GM12872 (cell line): Measurements from ENCODE around the gene TUBB1.

Experiments used
- TF ChIP-seq, protein P1 (sequence below): IDR thresholded peaks from 3 replicates; pipeline ENCODE4 v1.5.1; 2011; ENCODE audit warnings: low read depth, mild to moderate bottlenecking, low read length, moderate library complexity; ENCODE audit not compliant: insufficient read depth

TUBB1 gene

DNA sequence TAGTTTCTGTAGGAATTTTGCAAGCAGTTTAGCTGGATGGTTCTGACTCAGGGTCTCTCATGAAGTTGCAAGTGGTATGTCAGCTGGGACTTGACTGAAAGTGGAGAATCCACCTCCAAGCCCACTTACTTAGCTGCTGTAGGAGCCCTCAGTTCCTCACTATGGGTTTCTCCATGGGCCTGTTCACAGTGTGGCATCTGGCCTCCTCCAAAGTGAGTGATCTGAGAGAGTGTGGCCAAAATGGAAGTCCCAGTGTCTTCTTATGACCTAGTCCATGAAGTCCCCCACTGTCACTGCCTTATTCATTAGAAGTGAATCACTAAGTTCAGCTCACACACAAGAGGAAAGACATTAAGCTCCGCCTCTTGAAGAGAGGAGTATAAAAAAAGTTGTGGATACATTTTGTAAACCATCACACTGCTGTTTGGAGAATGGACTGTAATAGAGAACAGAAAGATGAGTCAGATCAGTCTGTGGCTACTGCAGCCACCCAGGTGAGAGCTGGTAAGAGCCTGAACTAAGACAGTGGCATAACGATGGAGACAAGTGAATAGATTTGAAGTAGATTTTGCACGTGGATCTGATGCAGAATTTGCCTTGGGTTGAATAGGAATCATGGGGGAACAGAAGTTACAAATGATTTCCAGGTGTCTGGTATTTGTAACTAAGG is 43.0 kb upstream of the TUBB1 start:
- TF ChIP-seq, protein P1, sequence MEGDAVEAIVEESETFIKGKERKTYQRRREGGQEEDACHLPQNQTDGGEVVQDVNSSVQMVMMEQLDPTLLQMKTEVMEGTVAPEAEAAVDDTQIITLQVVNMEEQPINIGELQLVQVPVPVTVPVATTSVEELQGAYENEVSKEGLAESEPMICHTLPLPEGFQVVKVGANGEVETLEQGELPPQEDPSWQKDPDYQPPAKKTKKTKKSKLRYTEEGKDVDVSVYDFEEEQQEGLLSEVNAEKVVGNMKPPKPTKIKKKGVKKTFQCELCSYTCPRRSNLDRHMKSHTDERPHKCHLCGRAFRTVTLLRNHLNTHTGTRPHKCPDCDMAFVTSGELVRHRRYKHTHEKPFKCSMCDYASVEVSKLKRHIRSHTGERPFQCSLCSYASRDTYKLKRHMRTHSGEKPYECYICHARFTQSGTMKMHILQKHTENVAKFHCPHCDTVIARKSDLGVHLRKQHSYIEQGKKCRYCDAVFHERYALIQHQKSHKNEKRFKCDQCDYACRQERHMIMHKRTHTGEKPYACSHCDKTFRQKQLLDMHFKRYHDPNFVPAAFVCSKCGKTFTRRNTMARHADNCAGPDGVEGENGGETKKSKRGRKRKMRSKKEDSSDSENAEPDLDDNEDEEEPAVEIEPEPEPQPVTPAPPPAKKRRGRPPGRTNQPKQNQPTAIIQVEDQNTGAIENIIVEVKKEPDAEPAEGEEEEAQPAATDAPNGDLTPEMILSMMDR, result no peak

DNA sequence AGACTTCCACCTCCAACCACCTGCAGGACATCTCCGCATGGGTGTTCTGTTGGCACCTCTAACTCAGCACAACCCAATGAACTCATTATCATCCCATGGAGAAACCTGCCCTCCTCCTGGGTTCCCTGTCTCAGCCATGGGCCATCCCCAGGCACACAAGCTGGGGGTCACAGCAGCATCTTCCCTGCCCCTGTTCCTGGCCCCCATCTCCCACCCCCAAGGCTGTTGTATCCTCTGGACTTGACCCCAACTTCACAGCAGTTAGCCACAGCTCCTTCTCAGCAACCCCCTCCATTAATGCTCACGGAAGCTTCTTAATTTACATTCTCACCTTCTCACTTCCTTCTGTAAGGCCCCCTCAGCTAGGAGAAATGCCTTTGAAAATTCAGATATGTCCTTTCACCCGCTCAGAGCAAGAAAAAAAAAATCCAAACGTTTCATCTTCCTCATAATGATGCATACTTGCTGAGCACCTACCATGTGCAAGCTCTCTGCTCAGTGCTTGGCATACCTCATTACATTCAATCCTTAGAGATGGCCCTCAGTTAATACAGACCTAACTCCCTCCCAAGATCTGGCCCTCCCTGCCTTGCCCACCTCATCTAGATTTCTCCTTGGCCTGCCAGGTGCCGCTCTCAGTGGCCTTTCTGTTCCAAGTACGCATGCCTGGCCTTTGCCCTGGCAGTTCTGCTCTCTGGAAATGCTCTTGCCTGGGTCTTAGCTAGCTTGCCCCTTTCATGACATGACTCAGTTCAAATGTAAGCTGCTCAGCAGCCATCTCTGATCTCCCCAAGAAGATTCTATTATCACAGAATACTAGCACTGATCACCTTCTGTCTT is 40.7 kb upstream of the TUBB1 start:
- TF ChIP-seq, protein P1, result no peak

DNA sequence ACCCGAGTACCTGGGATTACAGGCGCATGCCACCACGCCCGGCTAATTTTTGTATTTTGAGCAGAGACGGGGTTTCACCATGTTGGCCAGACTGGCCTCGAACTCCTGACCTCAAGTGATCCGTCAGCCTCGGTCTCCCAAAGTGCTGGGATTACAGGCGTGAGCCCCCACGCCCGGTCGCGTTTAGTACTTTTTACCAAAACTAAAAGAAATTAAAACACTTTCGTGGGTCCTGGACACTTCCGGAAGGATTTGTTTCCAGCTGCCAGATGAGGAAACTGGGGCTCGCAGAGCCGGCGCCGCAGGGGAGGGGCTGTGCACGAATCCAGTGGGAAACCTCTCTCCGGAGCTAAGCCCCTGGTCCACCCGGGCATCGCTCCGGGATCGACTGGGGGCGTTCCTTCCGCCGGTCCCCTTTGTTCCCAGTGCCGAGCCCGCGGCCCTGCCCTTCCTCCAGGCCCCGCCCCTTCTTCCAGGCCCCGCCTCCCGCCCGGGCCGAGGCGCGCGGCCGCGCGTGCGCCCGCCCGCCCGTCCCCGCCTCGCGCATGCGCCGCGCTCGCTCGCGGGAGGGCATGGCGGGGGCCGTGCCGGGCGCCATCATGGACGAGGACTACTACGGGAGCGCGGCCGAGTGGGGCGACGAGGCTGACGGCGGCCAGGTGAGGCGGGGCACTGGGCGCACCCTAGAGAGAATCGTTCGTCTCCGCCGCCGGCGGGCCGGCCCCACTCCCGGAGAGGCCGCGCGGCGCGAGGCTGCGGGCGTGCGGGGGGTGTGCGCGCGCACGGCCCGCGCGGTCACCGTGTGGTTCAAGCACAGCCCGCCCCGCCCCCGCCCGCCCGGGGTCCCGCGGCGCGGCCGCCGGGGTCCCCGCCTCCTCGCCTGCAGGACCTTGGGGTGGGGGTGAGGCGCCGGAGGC is 38.3 kb upstream of the TUBB1 start, which contains the start of gene NELFCD:
TSS of gene NELFCD (plus strand) at position 546 of the 917 bp plus-strand sequence. CDS start at position 600, 54 bp downstream.
- TF ChIP-seq, protein P1, result no peak

DNA sequence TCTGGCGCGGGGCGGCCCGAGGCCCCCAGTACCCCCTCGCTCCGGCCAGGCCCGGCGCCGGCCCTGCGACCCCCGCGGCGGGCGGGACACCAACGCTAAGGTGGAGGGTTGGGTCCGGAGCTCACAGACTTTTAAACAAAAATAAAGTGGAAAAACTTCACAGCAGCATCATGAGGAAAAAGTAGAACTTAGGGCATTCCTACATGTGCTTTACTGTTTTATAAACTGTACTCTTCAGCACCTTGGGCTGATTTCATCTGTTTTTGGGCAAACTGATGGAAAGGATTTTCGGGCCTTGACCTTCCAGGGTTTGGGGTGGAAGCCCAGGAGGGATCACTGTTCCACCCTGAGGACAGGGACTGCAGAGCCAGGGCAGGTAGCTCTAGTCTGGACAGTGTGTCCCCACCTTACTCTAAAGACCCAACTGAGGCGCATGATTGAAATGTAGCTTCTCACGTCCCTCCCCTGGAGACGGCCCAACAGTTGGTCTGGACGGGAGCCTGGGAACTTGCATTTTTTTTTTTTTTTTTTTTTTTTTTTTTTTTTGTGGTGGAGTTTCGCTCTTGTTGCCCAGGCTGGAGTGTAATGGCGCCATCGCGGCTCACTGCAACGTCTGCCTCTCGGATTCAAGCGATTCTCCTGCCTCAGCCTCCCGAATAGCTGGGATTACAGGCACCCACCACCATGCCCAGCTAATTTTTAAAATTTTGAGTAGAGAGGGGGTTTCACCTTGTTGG is 37.4 kb upstream of the TUBB1 start:
- TF ChIP-seq, protein P1, result no peak

DNA sequence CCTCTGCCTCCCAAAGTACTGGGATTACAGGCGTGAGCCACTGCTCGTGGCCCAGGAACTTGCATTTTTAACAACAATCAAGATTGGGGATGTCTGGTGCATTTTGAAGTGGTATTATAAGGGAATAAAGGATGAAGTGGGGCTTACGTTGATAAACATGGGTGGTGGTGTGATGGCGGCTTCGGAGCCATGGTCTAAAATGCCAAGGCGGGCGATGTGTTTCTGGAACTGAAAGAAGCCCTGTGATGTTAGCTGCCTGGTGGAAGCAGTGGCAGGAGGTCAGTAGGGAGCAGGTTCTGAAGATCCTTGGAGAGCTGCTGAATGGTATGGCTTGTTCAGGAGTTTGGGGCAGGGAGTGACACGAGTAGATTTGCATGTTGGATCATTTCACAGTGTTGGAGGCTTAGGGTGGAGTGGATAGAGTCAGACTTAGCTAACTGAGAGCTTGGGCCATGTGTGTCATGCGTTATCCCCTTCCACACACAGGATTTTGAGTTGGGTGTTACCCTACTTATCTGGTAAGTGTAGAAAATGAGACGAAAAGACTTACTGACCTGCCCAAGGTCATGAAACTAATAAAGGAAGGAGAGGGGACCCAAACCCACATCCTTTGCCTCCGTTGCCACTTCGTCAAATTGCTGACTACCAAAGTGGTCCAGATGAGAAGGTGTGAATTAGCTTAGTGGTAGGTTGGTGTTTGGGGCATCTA is 36.7 kb upstream of the TUBB1 start:
- TF ChIP-seq, protein P1, result no peak

DNA sequence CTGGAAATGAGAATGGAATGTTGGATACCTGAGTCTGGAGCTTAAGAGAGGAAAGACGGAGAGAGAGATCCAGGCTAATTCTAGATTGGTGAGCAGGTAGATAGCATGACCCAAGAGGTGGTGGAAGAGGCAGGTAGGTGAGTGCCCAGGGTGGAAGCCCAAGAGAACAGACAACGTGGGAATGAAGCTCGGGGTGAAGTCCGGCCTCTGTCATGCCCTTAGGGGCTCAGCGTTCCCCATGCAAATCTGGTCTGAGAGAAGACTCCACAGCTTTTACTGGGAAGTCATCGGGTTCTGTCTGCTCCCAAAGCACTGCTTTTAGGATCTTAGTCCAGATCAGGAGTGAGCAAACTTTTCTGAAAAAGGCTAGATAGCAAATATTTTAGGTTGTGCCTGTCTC is 34.5 kb upstream of the TUBB1 start:
- TF ChIP-seq, protein P1, result no peak
